Glutamatergic neuron (in vitro differentiated cells): Measurements from ENCODE around the gene BACH2. TPM values are rescaled to one million over a fixed set of nuclear protein-coding genes. Genes with fewer than 3 reads are reported as not detected.

Experiments
- DNase-seq: peaks from one replicate; pipeline ENCODE4 v3.0.0; 2022
- H3K27ac Mint-ChIP-seq: one replicate; pipeline ENCODE4 v1.8.0; 2020; ENCODE audit warnings: mild to moderate bottlenecking, mixed read lengths, inconsistent platforms; ENCODE audit not compliant: unreplicated experiment
- H3K27me3 Mint-ChIP-seq: one replicate; pipeline ENCODE4 v1.8.0; 2020; ENCODE audit warnings: mild to moderate bottlenecking, moderate library complexity, mixed read lengths, inconsistent platforms; ENCODE audit not compliant: unreplicated experiment
- H3K36me3 Mint-ChIP-seq: one replicate; pipeline ENCODE4 v1.8.0; 2020; ENCODE audit warnings: mild to moderate bottlenecking, mixed read lengths, inconsistent platforms; ENCODE audit not compliant: unreplicated experiment
- H3K4me1 Mint-ChIP-seq: one replicate; pipeline ENCODE4 v1.8.0; 2020; ENCODE audit warnings: mild to moderate bottlenecking, low read depth, mixed read lengths, inconsistent platforms; ENCODE audit not compliant: unreplicated experiment
- H3K4me3 Mint-ChIP-seq: one replicate; pipeline ENCODE4 v1.8.0; 2020; ENCODE audit warnings: mild to moderate bottlenecking, mixed read lengths, inconsistent platforms; ENCODE audit not compliant: unreplicated experiment
- H3K9me3 Mint-ChIP-seq: one replicate; pipeline ENCODE4 v1.8.0; 2020; ENCODE audit warnings: mild to moderate bottlenecking, moderate library complexity, mixed read lengths, inconsistent platforms; ENCODE audit not compliant: unreplicated experiment
- total RNA-seq: library from RNA; stranded (reverse); fragmentation: NEBNext Ultra II Directional; extraction: Animal tissue kit (Norgen Biotek cat#: 25700); gene quantifications from one replicate; pipeline ENCODE4 v1.2.1, GENCODE V29; 2021; ENCODE audit not compliant: unreplicated experiment
- TF ChIP-seq, protein P1 (sequence below): fragments of 200-600 bp; sonication (generic); IDR thresholded peaks from one replicate; pipeline ENCODE4 v1.5.0; 2021; ENCODE audit not compliant: partially characterized antibody, unreplicated experiment

The BACH2 gene
- total RNA-seq, 1 donor from 2014 or later = 96.4 TPM

GRCh38 chr6:90220273-90220672, 76.4 kb downstream of the BACH2 start:
- H3K4me1 Mint-ChIP-seq = peaks cover 14% of the 10 kb centered on the region
- TF ChIP-seq, protein P1, sequence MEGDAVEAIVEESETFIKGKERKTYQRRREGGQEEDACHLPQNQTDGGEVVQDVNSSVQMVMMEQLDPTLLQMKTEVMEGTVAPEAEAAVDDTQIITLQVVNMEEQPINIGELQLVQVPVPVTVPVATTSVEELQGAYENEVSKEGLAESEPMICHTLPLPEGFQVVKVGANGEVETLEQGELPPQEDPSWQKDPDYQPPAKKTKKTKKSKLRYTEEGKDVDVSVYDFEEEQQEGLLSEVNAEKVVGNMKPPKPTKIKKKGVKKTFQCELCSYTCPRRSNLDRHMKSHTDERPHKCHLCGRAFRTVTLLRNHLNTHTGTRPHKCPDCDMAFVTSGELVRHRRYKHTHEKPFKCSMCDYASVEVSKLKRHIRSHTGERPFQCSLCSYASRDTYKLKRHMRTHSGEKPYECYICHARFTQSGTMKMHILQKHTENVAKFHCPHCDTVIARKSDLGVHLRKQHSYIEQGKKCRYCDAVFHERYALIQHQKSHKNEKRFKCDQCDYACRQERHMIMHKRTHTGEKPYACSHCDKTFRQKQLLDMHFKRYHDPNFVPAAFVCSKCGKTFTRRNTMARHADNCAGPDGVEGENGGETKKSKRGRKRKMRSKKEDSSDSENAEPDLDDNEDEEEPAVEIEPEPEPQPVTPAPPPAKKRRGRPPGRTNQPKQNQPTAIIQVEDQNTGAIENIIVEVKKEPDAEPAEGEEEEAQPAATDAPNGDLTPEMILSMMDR = no peak
- peaks cover 4% of the 10 kb centered on the region for H3K9me3 Mint-ChIP-seq
- H3K27ac Mint-ChIP-seq = no peak overlapping the region
- DNase-seq = no peak
- H3K27me3 Mint-ChIP-seq = peaks cover 2% of the 10 kb centered on the region
- H3K36me3 Mint-ChIP-seq = peaks cover 12% of the 10 kb centered on the region
- H3K4me3 Mint-ChIP-seq = no peak overlapping the region

GRCh38 chr6:90219209-90219985, 77.2 kb downstream of the BACH2 start:
- Mint-ChIP-seq H3K27ac (no peak overlapping the region), H3K36me3 (peaks cover 12% of the 10 kb centered on the region), H3K4me3 (no peak overlapping the region), H3K9me3 (peaks cover 3% of the 10 kb centered on the region), H3K4me1 (peaks cover 14% of the 10 kb centered on the region), H3K27me3 (peaks cover 2% of the 10 kb centered on the region)
- peak; percentile 27 for DNase-seq
- TF ChIP-seq, protein P1 = no peak

DNA sequence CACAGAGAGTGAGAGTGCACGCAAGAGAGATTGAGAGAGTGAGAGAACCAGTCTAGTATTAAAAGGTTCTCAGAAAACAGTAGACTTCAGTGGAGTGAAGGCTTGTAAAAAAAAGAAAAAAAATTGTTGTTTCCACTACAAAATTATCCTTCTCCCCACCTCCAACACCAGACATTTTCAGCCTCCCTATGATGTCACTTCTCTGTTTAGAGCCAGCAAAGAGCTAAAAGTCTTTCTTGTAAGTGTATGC, 77.8 kb downstream of the BACH2 start:
- H3K36me3 Mint-ChIP-seq = peaks cover 11% of the 10 kb centered on the region
- no peak overlapping the region for H3K27ac Mint-ChIP-seq
- peaks cover 2% of the 10 kb centered on the region for H3K9me3 Mint-ChIP-seq
- no peak for DNase-seq
- H3K4me3 Mint-ChIP-seq = no peak overlapping the region
- TF ChIP-seq, protein P1 = no peak
- H3K27me3 Mint-ChIP-seq = peaks cover 2% of the 10 kb centered on the region
- peaks cover 14% of the 10 kb centered on the region for H3K4me1 Mint-ChIP-seq

GRCh38 chr6:90217506-90218127, 79.0 kb downstream of the BACH2 start:
- TF ChIP-seq, protein P1 = no peak
- Mint-ChIP-seq H3K4me3 (no peak overlapping the region), H3K27ac (no peak overlapping the region), H3K4me1 (peaks cover 20% of the 10 kb centered on the region), H3K27me3 (peaks cover 2% of the 10 kb centered on the region), H3K36me3 (peaks cover 2% of the 10 kb centered on the region), H3K9me3 (no peaks in the 10 kb centered on the region)
- no peak for DNase-seq
